Endothelial cell (in vitro differentiated cells): Measurements from ENCODE around the gene SCD. TPM values are rescaled to one million over a fixed set of nuclear protein-coding genes. Genes with fewer than 3 reads are reported as not detected.
A peak's percentile ranks its signal among the peaks of the same experiment; 100 is the strongest.

ENCODE experiments used
- DNase-seq: peaks from one replicate; pipeline ENCODE4 v3.0.0; 2021; ENCODE audit warnings: low spot score
- H3K27ac Mint-ChIP-seq: one replicate; pipeline ENCODE4 v1.8.0; 2021; ENCODE audit warnings: mixed read lengths, inconsistent platforms; ENCODE audit not compliant: unreplicated experiment
- H3K27me3 Mint-ChIP-seq: one replicate; pipeline ENCODE4 v1.8.0; 2021; ENCODE audit warnings: mild to moderate bottlenecking, moderate library complexity, mixed read lengths, inconsistent platforms; ENCODE audit not compliant: unreplicated experiment
- H3K36me3 Mint-ChIP-seq: one replicate; pipeline ENCODE4 v1.8.0; 2021; ENCODE audit warnings: mild to moderate bottlenecking, low read depth, mixed read lengths, inconsistent platforms; ENCODE audit not compliant: unreplicated experiment
- H3K4me1 Mint-ChIP-seq: one replicate; pipeline ENCODE4 v1.8.0; 2021; ENCODE audit warnings: mild to moderate bottlenecking, mixed read lengths, inconsistent platforms; ENCODE audit not compliant: unreplicated experiment
- H3K4me3 Mint-ChIP-seq: one replicate; pipeline ENCODE4 v1.8.0; 2021; ENCODE audit warnings: mild to moderate bottlenecking, mixed read lengths, inconsistent platforms; ENCODE audit not compliant: unreplicated experiment
- H3K9me3 Mint-ChIP-seq: one replicate; pipeline ENCODE4 v1.8.0; 2021; ENCODE audit warnings: mixed read lengths, inconsistent platforms; ENCODE audit not compliant: unreplicated experiment
- CTCF ChIP-seq: fragments of 200-600 bp; sonication (generic); IDR thresholded peaks from one replicate; pipeline ENCODE4 v1.5.0; 2021; ENCODE audit warnings: antibody characterized with exemption; ENCODE audit not compliant: unreplicated experiment
- total RNA-seq: library from RNA; stranded (reverse); fragmentation: NEBNext Ultra II Directional; extraction: Animal tissue kit (Norgen Biotek cat#: 25700); gene quantifications from one replicate; pipeline ENCODE4 v1.2.1, GENCODE V29; 2021; ENCODE audit not compliant: unreplicated experiment

SCD gene
- total RNA-seq, 1 donor from 2014 or later: 627 TPM

GRCh38 chr10:100348389-100348927 is 1.4 kb downstream of the SCD start:
- Mint-ChIP-seq H3K4me1 (peaks cover 70% of the 10 kb centered on the region), H3K9me3 (no peaks in the 10 kb centered on the region), H3K27ac (peak overlapping the region; percentile 30), H3K27me3 (peaks cover 14% of the 10 kb centered on the region), H3K4me3 (peak overlapping the region; percentile 99), H3K36me3 (peaks cover 54% of the 10 kb centered on the region)
- no peak for DNase-seq
- no peak for TF ChIP-seq CTCF

GRCh38 chr10:100349087-100349486 is 2.1 kb downstream of the SCD start:
- peaks cover 77% of the 10 kb centered on the region for H3K4me1 Mint-ChIP-seq

GRCh38 chr10:100349672-100350071 is 2.6 kb downstream of the SCD start:
- peaks cover 66% of the 10 kb centered on the region for H3K36me3 Mint-ChIP-seq
- peak overlapping the region; percentile 99 for H3K4me3 Mint-ChIP-seq

More at GRCh38 chr10:100349087-100349486, 2.1 kb downstream of the SCD start:
- Mint-ChIP-seq H3K9me3 (no peaks in the 10 kb centered on the region), H3K36me3 (peaks cover 60% of the 10 kb centered on the region), H3K27me3 (peaks cover 14% of the 10 kb centered on the region), H3K4me3 (peak overlapping the region; percentile 99), H3K27ac (peak overlapping the region; percentile 62)
- DNase-seq: no peak
- TF ChIP-seq CTCF: no peak

GRCh38 chr10:100350914-100351485 is 4.0 kb downstream of the SCD start:
- Mint-ChIP-seq H3K9me3 (no peaks in the 10 kb centered on the region), H3K36me3 (peaks cover 76% of the 10 kb centered on the region), H3K27me3 (peaks cover 6% of the 10 kb centered on the region), H3K4me1 (peaks cover 80% of the 10 kb centered on the region), H3K4me3 (peak overlapping the region; percentile 99), H3K27ac (peak overlapping the region; percentile 92)
- TF ChIP-seq CTCF: no peak
- DNase-seq: no peak

More at GRCh38 chr10:100349672-100350071, 2.6 kb downstream of the SCD start:
- no peak for TF ChIP-seq CTCF
- Mint-ChIP-seq H3K9me3 (no peaks in the 10 kb centered on the region), H3K27me3 (peaks cover 14% of the 10 kb centered on the region), H3K4me1 (peaks cover 80% of the 10 kb centered on the region), H3K27ac (peak overlapping the region; percentile 62)
- no peak for DNase-seq

GRCh38 chr10:100353770-100354485 is 6.9 kb downstream of the SCD start:
- Mint-ChIP-seq H3K9me3 (no peaks in the 10 kb centered on the region), H3K27me3 (peaks cover 2% of the 10 kb centered on the region), H3K4me3 (peak overlapping the region; percentile 80), H3K27ac (peak overlapping the region; percentile 80), H3K36me3 (peaks cover 76% of the 10 kb centered on the region), H3K4me1 (peaks cover 82% of the 10 kb centered on the region)
- DNase-seq: no peak
- no peak for TF ChIP-seq CTCF
